Upper lobe of right lung (tissue), 1 donor: ENCODE measurements around the gene RPP14. TPM values are rescaled to one million over a fixed set of nuclear protein-coding genes. Genes with fewer than 3 reads are reported as not detected.

Source experiments
- ATAC-seq: fragments of 200-7000 bp; cut with Tn5 transposase; one replicate; pipeline ENCODE4 v1.9.1; 2020; ENCODE audit warnings: mild to moderate bottlenecking, moderate library complexity
- DNase-seq: peaks from one replicate; pipeline ENCODE4 v3.0.0-alpha.2; 2020
- H3K27ac ChIP-seq: fragments of 200-600 bp; one replicate; pipeline ENCODE4 v1.8.0; 2022
- H3K27me3 ChIP-seq: fragments of 200-600 bp; one replicate; pipeline ENCODE4 v1.8.0; 2022; ENCODE audit warnings: mild to moderate bottlenecking
- H3K36me3 ChIP-seq: fragments of 200-600 bp; one replicate; pipeline ENCODE4 v1.8.0; 2022
- H3K4me1 ChIP-seq: fragments of 200-600 bp; one replicate; pipeline ENCODE4 v1.8.0; 2022
- H3K4me3 ChIP-seq: fragments of 200-600 bp; one replicate; pipeline ENCODE4 v1.8.0; 2022; ENCODE audit warnings: mild to moderate bottlenecking
- H3K9me3 ChIP-seq: fragments of 200-600 bp; one replicate; pipeline ENCODE4 v1.8.0; 2022
- intact Hi-C: fragments of 100-400 bp; cut with DNase I; formaldehyde crosslinking; loops from one replicate; pipeline ENCODE4 v1.11.0; 2022
- total RNA-seq: library from RNA; stranded (reverse); fragmentation: NEBNext Ultra II Directional; extraction: Animal tissue kit (Norgen Biotek cat#: 25700); gene quantifications from one replicate; pipeline ENCODE4 v1.2.1, GENCODE V29; 2021
- TF ChIP-seq, protein P1 (sequence below): fragments of 200-600 bp; IDR thresholded peaks from one replicate; pipeline ENCODE4 v1.8.0; 2022; ENCODE audit warnings: antibody characterized with exemption
- donor health status: DM: no; HTN: yes; CAD: no; lungs with severe emphysema.

Gene RPP14
- total RNA-seq, 1 donor from 2014 or later: 13.6 TPM

DNA sequence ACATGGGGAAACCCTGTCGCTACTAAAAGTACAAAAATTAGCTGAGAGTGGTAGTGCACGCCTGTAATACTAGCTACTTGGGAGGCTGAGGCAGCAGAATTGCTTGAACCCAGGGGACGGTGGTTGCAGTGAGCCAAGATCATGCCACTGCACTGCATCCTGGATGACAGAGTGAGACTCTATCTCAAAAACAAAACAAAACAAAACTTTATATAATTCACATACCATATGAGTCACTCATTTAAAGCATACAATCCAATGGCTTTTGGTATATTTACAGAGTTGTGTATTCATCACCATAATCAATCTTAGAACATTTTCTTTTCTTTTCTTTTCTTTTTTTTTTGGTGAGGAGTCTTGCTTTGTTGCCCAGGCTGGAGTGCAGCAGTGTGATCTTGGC is 35.3 kb downstream of the RPP14 start:
- H3K4me3 ChIP-seq: no peak overlapping the region
- H3K27me3 ChIP-seq: no peaks in the 10 kb centered on the region
- no peak for DNase-seq
- peaks cover under 1% of the 10 kb centered on the region for H3K4me1 ChIP-seq
- intact Hi-C loops: no loop called here
- no peaks in the 10 kb centered on the region for H3K36me3 ChIP-seq
- no peak for ATAC-seq
- TF ChIP-seq, protein P1, sequence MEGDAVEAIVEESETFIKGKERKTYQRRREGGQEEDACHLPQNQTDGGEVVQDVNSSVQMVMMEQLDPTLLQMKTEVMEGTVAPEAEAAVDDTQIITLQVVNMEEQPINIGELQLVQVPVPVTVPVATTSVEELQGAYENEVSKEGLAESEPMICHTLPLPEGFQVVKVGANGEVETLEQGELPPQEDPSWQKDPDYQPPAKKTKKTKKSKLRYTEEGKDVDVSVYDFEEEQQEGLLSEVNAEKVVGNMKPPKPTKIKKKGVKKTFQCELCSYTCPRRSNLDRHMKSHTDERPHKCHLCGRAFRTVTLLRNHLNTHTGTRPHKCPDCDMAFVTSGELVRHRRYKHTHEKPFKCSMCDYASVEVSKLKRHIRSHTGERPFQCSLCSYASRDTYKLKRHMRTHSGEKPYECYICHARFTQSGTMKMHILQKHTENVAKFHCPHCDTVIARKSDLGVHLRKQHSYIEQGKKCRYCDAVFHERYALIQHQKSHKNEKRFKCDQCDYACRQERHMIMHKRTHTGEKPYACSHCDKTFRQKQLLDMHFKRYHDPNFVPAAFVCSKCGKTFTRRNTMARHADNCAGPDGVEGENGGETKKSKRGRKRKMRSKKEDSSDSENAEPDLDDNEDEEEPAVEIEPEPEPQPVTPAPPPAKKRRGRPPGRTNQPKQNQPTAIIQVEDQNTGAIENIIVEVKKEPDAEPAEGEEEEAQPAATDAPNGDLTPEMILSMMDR: no peak
- H3K27ac ChIP-seq: no peak overlapping the region
- H3K9me3 ChIP-seq: no peaks in the 10 kb centered on the region

DNA sequence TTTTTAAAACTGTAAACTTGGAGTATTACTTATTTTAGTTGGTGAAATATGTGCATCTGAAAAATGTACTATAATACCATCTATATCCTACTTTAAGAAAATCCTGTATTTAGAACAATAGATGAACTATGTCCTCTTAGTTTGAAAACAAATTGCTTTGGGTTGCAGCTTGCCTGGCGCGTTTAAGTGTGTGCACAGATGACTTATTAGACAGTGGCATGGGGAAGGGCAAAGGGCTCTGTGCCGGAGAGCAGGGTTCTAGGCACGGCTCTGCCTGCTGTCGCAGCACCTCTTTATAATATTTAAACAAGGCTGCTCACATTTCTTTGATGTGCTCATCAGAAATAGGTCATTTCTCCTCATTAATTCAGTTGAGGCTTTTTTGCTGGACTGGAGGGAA is 36.6 kb downstream of the RPP14 start:
- intact Hi-C loops: no loop called here
- DNase-seq: no peak
- no peak overlapping the region for H3K4me3 ChIP-seq
- no peaks in the 10 kb centered on the region for H3K9me3 ChIP-seq
- TF ChIP-seq, protein P1: no peak
- no peaks in the 10 kb centered on the region for H3K4me1 ChIP-seq
- H3K27me3 ChIP-seq: no peaks in the 10 kb centered on the region
- ATAC-seq: no peak
- H3K27ac ChIP-seq: no peak overlapping the region
- no peaks in the 10 kb centered on the region for H3K36me3 ChIP-seq

DNA sequence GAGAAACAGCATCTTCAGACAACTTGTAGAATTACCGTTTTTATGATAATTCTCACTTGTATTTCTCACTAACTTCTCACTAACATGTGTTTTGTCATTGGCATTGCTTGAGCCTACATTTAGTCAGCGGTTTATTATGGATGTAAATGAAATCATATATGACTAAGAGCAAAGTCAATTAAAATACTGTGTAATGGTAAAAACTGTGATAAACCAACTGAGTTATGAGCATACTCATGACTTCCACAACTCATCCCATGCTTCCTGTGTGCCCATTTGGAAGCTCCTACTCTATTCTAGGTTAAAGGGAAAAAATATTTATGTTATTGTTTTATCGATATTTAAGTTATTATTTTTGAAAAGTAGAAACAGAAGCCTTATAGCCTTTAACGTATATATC is 39.4 kb downstream of the RPP14 start:
- ATAC-seq (no peak), DNase-seq (no peak)
- Histone ChIP-seq H3K27ac (no peak overlapping the region), H3K9me3 (no peaks in the 10 kb centered on the region), H3K4me3 (no peak overlapping the region), H3K4me1 (peaks cover 4% of the 10 kb centered on the region), H3K27me3 (no peaks in the 10 kb centered on the region), H3K36me3 (peaks cover 9% of the 10 kb centered on the region)
- TF ChIP-seq, protein P1: no peak
- intact Hi-C loops: no loop called here

DNA sequence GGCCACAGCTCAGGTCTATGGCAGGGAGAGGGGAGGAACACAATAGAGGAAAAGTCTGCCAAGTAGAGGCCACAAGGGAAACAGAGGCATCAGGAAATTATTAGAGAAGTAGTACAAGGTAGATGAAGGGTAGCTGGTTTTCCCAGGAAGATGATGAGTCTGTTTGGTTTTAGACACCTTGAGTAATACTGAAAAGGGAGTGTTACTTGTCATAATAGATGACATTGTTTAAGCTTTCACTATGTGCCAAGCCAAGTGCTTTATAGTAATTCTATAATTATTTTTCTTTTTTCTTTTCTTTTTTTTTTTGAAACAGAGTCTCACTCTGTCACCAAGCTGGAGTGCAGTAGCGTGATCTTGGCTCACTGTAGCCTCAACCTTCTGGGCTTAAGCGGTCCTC is 40.3 kb downstream of the RPP14 start:
- Histone ChIP-seq H3K4me3 (no peak overlapping the region), H3K36me3 (peaks cover 9% of the 10 kb centered on the region), H3K27me3 (no peaks in the 10 kb centered on the region), H3K9me3 (no peaks in the 10 kb centered on the region), H3K4me1 (peaks cover 7% of the 10 kb centered on the region), H3K27ac (no peak overlapping the region)
- ATAC-seq (no peak), DNase-seq (no peak)
- intact Hi-C loops: no loop called here
- TF ChIP-seq, protein P1: no peak

DNA sequence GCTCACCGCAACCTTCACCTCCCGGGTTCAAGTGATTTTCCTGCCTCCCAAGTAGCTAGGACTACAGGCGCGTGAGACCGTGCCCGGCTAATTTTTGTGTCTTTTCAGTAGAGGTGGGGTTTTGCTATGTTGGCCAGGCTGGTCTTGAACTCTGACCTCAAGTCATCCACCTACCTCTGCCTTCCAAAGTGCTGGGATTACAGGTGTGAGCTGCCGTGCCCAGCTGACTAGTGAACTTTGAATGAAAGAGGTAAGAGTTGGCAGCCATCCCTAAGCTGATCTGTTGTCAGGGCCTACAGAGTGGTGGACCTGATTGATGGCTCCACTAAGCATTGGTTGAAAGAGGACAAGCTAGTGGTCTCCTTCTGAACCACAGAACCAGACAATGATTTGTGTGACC is 41.9 kb downstream of the RPP14 start:
- intact Hi-C loops: no loop called here
- Histone ChIP-seq H3K4me3 (no peak overlapping the region), H3K36me3 (peaks cover 9% of the 10 kb centered on the region), H3K27ac (no peak overlapping the region), H3K9me3 (no peaks in the 10 kb centered on the region), H3K27me3 (no peaks in the 10 kb centered on the region), H3K4me1 (peaks cover 7% of the 10 kb centered on the region)
- ATAC-seq (no peak), DNase-seq (no peak)
- TF ChIP-seq, protein P1: no peak
